DOHH2 (cell line): ENCODE measurements around the gene SRGAP1.
"Not testable (repeated sequence)": the region's sequence is repeated elsewhere in the genome, so short reads cannot be mapped to it uniquely, and the experiment has no call there.

Experiments
- H3F3A ChIP-seq: fragments of 200-600 bp; sonication (generic), shearing (Covaris generic); 2 replicates; pipeline ENCODE4 v1.6.0; 2016; ENCODE audit warnings: antibody characterized with exemption, mild to moderate bottlenecking; ENCODE audit not compliant: control insufficient read depth, insufficient read depth
- H3K27ac ChIP-seq: fragments of 200-600 bp; sonication (generic); 2 replicates; pipeline ENCODE4 v1.5.1; 2014; ENCODE audit warnings: low read depth, mild to moderate bottlenecking, low read length, moderate library complexity
- H3K27me3 ChIP-seq: fragments of 200-600 bp; sonication (generic); 2 replicates; pipeline ENCODE4 v1.6.1; 2014; ENCODE audit warnings: mild to moderate bottlenecking, low read length, mixed read lengths; ENCODE audit not compliant: control insufficient read depth
- H3K36me3 ChIP-seq: fragments of 200-600 bp; sonication (generic); 2 replicates; pipeline ENCODE4 v1.6.1; 2014; ENCODE audit warnings: mild to moderate bottlenecking, low read length, moderate library complexity, mixed read lengths; ENCODE audit not compliant: control insufficient read depth
- H3K4me1 ChIP-seq: fragments of 200-600 bp; sonication (generic); 2 replicates; pipeline ENCODE4 v1.6.1; 2014; ENCODE audit warnings: mild to moderate bottlenecking, low read length, mixed read lengths; ENCODE audit not compliant: control insufficient read depth
- H3K4me2 ChIP-seq: fragments of 200-600 bp; sonication (generic); 2 replicates; pipeline ENCODE4 v1.6.0; 2014; ENCODE audit warnings: mild to moderate bottlenecking, low read length, moderate library complexity
- H3K4me3 ChIP-seq: fragments of 200-600 bp; sonication (generic); 2 replicates; pipeline ENCODE4 v1.5.1; 2014; ENCODE audit warnings: mild to moderate bottlenecking, low read length, mixed read lengths
- H3K79me2 ChIP-seq: fragments of 200-600 bp; sonication (generic); 2 replicates; pipeline ENCODE4 v1.6.1; 2014; ENCODE audit warnings: mild to moderate bottlenecking, low read length, mixed read lengths; ENCODE audit not compliant: control insufficient read depth
- H3K9me2 ChIP-seq: fragments of 200-600 bp; sonication (generic); replicated peaks from 2 replicates; pipeline ENCODE4 v1.6.1; 2014; ENCODE audit warnings: mild to moderate bottlenecking, low read length, mixed read lengths; ENCODE audit not compliant: control insufficient read depth
- H3K9me3 ChIP-seq: fragments of 200-600 bp; sonication (generic); 2 replicates; pipeline ENCODE4 v1.6.1; 2014; ENCODE audit warnings: antibody characterized with exemption, low read length, mixed read lengths; ENCODE audit not compliant: control insufficient read depth, insufficient read depth
- H4K20me1 ChIP-seq: fragments of 200-600 bp; sonication (generic); 2 replicates; pipeline ENCODE4 v1.6.0; 2014; ENCODE audit warnings: low read depth, mild to moderate bottlenecking, antibody characterized with exemption, low read length, moderate library complexity; ENCODE audit not compliant: control insufficient read depth, insufficient read depth
- CTCF ChIP-seq: fragments of 200-600 bp; sonication (generic); IDR thresholded peaks from one replicate; pipeline ENCODE4 v1.5.1; 2014; ENCODE audit warnings: antibody characterized with exemption, mild to moderate bottlenecking, low read depth, low read length; ENCODE audit not compliant: poor library complexity, severe bottlenecking
- EZH2phosphoT487 ChIP-seq: fragments of 200-600 bp; sonication (generic); IDR thresholded peaks from 2 replicates; pipeline ENCODE4 v1.6.1; 2017; ENCODE audit warnings: borderline replicate concordance, mild to moderate bottlenecking, antibody characterized with exemption, low read length, moderate library complexity, mixed read lengths

The SRGAP1 gene

GRCh38 chr12:64160711-64161060 is 316.2 kb downstream of the SRGAP1 start:
- no peak for TF ChIP-seq EZH2phosphoT487
- TF ChIP-seq CTCF = no peak
- H3K36me3 ChIP-seq = no peaks in the 10 kb centered on the region
- no peak overlapping the region for H3K4me3 ChIP-seq
- H3K9me3 ChIP-seq = no peaks in the 10 kb centered on the region
- H3K27me3 ChIP-seq = no peaks in the 10 kb centered on the region
- no peaks in the 10 kb centered on the region for H3K9me2 ChIP-seq
- no peaks in the 10 kb centered on the region for H3K79me2 ChIP-seq
- H3F3A ChIP-seq = no peaks in the 10 kb centered on the region
- no peak overlapping the region for H3K4me2 ChIP-seq
- H3K4me1 ChIP-seq = 0 out of 2 replicates have a peak, but pooled peaks cover 3% of the 10 kb centered on the region
- H4K20me1 ChIP-seq = no peaks in the 10 kb centered on the region
- H3K27ac ChIP-seq = no peak overlapping the region

GRCh38 chr12:64166606-64167005 is 322.1 kb downstream of the SRGAP1 start:
- not testable (repeated sequence) for H3K36me3 ChIP-seq, H3K79me2 ChIP-seq, H4K20me1 ChIP-seq, H3K9me2 ChIP-seq, H3K27me3 ChIP-seq, H3K9me3 ChIP-seq, H3K27ac ChIP-seq, H3K4me3 ChIP-seq, H3F3A ChIP-seq, H3K4me2 ChIP-seq
- peaks cover 28% of the 10 kb centered on the region for H3K4me1 ChIP-seq

- not testable (repeated sequence) for H3K4me2 ChIP-seq, H3K9me3 ChIP-seq, H3K27ac ChIP-seq, H3F3A ChIP-seq, H4K20me1 ChIP-seq, H3K9me2 ChIP-seq, H3K36me3 ChIP-seq, H3K79me2 ChIP-seq, H3K4me3 ChIP-seq, H3K27me3 ChIP-seq
- peaks cover 32% of the 10 kb centered on the region for H3K4me1 ChIP-seq
Observed at GRCh38 chr12:64167041-64167440, 322.5 kb downstream of the SRGAP1 start.

GRCh38 chr12:64170024-64170423 is 325.5 kb downstream of the SRGAP1 start:
- no peaks in the 10 kb centered on the region for H3K27me3 ChIP-seq
- H3K79me2 ChIP-seq = no peaks in the 10 kb centered on the region
- peaks cover 42% of the 10 kb centered on the region for H3K4me1 ChIP-seq
- no peaks in the 10 kb centered on the region for H3K9me3 ChIP-seq
- no peaks in the 10 kb centered on the region for H4K20me1 ChIP-seq
- TF ChIP-seq CTCF = no peak
- no peak for TF ChIP-seq EZH2phosphoT487
- peak overlapping the region; percentile 60 for H3K27ac ChIP-seq
- H3K36me3 ChIP-seq = no peaks in the 10 kb centered on the region
- H3K4me3 ChIP-seq = peak overlapping the region; percentile 58; the same call in 1 of the 2 replicates
- H3F3A ChIP-seq = no peaks in the 10 kb centered on the region
- H3K4me2 ChIP-seq = peak overlapping the region; percentile 68; the same call in 1 of the 2 replicates
- H3K9me2 ChIP-seq = no peaks in the 10 kb centered on the region
